WI38 (cell line): ENCODE measurements around the gene GNGT2.

Source experiments
- H3K4me3 ChIP-seq: 2 replicates; pipeline ENCODE4 v1.5.1; 2011; ENCODE audit warnings: low read depth, mild to moderate bottlenecking, control low read depth, low read length
- CTCF ChIP-seq: IDR thresholded peaks from 2 replicates; pipeline ENCODE4 v1.5.1; 2012; ENCODE audit warnings: low read depth, mild to moderate bottlenecking, control low read depth, low read length

Gene GNGT2

GRCh38 chr17:49239963-49240362 is 29.6 kb upstream of the GNGT2 start:
- no peak overlapping the region for H3K4me3 ChIP-seq
- no peak for TF ChIP-seq CTCF

- no peak overlapping the region for H3K4me3 ChIP-seq
- no peak for TF ChIP-seq CTCF
These were observed 25.5 kb upstream of the GNGT2 start for GRCh38 chr17:49235896-49236295.

GRCh38 chr17:49234509-49235080 is 24.2 kb upstream of the GNGT2 start:
- TF ChIP-seq CTCF = no peak

GRCh38 chr17:49231563-49231894 is 21.2 kb upstream of the GNGT2 start:
- H3K4me3 ChIP-seq = no peak overlapping the region; the same call in 1 of the 2 replicates
- TF ChIP-seq CTCF = no peak

More at GRCh38 chr17:49234509-49235080, 24.2 kb upstream of the GNGT2 start:
- no peak overlapping the region for H3K4me3 ChIP-seq

GRCh38 chr17:49230636-49231562 is 20.5 kb upstream of the GNGT2 start, which contains the start of gene PHOSPHO1:
Gene PHOSPHO1 (minus strand): TSS chr17:49230787. CDS start chr17:49226691, 4,096 bp downstream.
- peak within 1 kb of the TSS; percentile 81 for H3K4me3 ChIP-seq
- TF ChIP-seq CTCF = no peak

- no peak for TF ChIP-seq CTCF
- peak overlapping the region; percentile 81 for H3K4me3 ChIP-seq
These were observed 19.6 kb upstream of the GNGT2 start for GRCh38 chr17:49229805-49230600.
